CD4-positive, alpha-beta T cell treated with Interferon gamma for 1 hour (primary cell): ENCODE data around the gene FCGR3A.
"Not testable (repeated sequence)": the region's sequence is repeated elsewhere in the genome, so short reads cannot be mapped to it uniquely, and the experiment has no call there.

ENCODE experiments used
- DNase-seq: peaks from one replicate; pipeline ENCODE4 v3.0.0-alpha.2; 2020

The FCGR3A gene

DNA sequence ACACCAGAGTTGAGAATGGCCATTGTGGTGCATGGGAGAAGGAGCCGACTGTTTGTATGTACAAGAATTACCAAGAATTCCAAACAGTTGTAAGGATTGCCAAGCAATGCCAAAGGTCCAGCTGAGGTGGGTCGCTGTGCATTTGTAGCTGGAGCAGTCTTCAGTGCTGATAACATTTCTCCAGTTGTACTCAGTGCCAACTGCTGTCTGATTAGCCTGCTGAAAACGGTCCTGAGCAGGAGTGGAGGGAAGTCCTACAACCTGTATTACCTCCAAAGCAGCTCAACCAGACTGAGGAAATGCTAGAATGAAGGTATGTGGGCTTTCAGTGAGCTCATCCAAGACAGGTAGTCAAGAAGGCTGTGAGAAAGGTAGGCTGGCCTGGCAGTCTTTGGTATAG is 6.5 kb upstream of the FCGR3A start:
- not testable (repeated sequence) for DNase-seq

DNA sequence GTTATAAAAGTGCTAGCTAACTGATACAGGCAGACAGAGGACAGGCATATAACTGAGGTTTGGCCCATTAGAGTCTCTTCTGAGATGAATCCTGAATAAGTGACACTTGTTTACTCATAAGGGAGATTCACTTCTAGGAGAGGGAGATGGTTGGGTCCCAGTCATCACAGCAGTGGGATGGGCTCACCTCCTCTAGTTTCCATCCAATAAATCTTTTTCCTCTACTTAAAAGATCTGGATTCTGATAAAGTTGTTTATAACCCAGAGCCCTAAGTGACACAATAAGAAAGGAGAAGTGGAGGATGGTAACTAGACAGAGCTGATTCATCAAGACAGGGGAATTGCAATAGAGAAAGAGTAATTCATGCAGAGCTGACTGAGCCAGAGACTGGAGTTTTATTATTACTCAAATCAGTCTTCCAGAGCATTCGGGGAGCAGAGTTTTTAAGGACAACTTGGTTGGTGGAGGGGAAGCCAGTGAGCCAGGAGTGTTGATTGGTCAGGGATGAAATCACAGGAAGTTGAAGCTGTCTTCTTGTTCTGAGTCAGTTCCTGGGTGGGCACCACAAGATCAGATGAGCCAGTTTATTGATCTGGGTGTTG is 5.3 kb upstream of the FCGR3A start:
- peak; percentile 23 for DNase-seq

DNA sequence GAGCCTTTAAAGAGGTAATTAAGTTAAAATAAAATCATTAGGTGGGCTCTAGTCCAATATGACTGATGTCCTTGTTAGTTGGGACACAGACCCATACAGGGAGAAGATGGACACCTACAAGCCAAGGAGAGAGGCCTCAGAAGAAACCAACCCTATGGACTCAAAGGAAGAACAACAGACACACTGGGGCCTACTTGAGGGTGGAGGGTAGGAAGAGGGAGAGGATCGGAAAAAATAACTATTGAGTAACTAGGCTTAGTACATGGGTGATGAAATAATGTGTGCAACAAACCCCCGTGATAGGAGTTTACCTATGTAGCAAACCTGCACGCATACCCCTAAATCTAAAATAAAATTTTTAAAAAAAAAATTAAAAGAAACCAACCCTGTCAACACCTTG is 4.7 kb upstream of the FCGR3A start:
- not testable (repeated sequence) for DNase-seq

DNA sequence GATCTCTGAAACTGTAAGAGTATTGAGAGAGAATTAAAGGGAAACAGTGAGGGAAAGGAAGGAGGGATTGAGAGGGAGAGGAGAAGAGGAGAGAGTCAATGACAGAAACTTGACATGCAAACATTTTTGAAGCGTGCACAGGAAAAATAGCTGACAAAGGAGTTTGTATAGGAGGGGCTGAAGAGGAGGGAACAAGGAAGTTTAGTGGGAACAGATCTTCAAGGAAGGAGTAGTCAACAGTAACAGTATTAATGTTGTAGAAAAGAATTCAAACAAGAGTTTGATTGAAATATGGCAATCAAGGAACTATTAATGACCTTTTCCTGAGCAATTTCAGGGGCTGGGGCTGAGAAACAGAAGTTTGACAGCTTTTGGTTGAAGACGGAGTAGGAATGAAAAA is 4.0 kb upstream of the FCGR3A start:
- not testable (repeated sequence) for DNase-seq

DNA sequence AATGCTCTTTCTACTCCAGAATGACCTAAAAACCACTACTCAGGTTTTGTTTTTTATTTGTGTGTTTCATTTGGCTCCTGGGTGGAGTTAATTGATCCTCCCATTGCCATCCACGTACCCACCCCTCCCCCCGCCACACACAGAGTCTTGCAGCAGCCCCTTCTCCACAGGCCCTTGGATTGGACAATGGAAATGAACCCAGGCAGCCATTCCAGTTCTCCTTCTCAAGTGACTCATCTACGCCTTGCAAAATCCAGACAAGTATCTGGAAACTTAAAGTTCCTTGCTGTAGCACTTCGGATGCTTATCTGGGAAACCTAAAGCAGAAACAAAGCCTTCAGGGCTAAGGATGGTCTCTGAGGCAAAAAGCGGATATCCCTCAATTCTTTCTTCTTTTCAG is 1.3 kb upstream of the FCGR3A start:
- DNase-seq: not testable (repeated sequence)

DNA sequence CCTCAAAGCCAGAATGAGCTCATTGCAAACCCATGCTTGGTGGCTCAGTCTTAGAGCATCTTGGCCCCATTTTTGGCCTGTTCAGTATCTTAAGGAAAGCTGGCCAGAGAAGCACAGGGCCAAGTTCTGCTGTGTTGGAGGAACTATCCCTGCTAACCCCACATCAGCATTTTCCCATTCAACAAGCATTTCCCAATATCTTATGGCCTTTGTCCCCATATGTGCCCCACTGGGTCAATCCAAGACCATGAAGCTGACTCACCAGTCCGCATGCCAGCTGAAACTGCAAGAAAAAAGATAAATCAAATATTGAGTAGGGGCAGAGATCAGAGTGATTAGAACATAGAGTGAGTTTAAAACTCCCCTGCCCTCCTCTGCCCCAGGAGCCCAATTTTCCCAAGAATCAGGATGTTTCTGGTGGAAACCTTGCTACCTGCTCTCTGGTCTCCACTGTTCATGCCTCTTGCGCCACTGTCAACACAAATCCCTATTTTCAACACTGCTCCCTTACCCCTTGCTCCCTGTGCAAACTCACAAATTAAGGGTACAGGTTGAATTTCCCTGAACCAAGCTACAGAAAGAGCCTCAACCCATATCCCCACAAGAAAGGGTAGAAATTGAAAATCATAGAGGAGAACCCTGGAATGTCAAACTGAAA is 740 bp downstream of the FCGR3A start:
- DNase-seq: not testable (repeated sequence)

DNA sequence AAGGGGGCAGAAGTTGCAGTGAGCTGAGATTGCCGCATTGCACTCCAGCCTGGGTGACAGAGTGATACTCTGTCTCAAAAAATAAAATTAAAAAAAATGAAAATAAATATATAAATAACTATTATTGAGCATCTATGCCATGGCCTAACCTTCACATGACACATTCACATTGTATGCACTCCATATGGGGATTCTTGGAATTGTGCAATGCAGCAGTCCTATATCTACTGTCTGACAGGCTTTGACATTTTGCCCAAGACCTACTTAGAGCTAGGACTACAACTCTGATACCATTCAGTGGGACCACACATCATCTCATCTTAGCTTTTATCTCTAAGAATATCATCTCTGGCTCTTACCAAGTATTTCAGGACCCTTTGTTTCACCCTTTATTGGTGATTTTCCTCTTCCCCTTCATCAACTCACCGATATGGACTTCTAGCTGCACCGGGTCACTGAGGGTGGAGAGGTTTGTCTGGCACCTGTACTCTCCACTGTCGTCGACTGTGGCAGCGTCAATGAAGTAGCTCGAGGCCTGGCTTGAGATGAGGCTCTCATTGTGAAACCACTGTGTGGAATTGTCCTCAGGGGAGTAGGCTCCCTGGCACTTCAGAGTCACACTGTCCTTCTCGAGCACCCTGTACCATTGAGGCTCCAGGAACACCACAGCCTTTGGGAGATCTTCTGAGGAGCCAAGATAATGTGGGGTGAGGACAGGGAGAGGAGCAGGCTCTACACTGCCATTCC is 1.4 kb downstream of the FCGR3A start:
- not testable (repeated sequence) for DNase-seq

DNA sequence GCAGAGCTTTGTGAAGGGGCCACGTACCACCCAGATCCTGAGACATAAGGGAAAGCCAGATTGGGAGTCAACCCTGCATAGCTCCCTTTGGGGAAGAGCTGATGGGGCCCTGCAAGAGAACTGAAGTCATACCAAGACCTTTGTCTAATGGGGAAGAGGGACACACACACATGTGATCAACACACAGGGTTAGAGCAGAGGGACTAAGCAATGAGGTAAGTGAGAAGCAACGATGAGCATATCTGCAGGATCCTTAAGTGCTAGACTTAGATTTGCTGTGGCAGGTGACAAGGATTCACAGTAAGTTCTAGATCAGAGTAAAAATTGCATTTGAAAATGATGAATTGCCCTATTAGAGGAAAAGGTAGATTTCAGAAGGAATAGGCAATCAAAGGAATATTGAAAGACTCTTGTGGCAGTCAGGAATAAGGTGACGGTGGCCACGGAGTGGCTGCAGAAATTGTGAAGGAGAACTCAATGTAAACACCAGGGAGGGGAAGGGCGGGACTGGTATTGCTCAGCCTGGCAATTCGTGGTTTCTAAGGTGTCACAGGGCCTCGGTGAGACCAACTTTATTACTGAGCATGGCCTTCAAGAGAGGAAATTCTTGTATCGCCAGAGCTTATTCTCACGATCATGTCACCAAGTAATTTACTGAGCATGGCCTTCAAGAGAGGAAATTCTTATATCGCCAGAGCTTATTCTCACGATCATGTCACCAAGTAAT is 4.5 kb downstream of the FCGR3A start:
- DNase-seq: peak; percentile 26

DNA sequence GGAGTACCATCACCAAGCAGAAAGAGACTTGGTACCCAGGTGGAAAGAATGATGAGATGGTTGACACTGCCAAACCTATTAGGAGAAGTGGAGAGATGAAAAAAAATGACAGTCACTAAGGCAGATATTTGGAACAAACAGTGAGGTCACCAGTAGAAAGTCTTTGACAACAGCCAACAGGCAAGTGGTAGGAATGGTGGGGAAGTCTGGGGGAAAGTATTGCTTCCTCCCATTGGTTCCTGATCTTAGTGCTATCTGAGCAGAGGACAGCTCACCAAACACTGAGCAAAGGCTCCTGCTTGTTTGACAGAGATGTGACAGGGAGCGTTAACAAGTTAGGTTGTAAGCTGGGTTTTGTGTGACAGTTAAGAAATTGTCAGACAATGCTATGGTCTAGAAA is 6.5 kb downstream of the FCGR3A start:
- DNase-seq: not testable (repeated sequence)

DNA sequence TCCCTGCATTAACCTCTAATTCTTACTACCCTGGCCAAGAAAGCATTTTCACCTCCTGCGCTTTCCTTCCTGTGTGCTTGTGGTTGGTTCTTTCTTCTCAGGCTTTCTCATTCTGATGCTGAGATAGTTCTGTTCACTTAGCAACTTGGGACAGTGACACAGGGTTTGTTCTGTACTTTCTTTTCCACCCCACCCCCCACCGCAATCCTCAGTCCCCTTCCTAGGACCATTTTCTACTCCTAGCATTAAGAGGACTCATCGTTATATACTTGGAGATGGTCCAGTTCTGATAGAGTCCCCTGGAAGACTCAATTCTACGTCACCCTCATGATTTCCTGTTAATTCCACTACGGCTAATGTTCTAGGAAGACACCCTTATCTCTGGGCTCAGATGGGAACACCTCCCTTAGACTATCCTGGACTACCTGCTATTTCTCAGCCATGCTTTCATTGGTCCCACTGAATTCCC is 7.5 kb downstream of the FCGR3A start:
- DNase-seq: peak; percentile 47

DNA sequence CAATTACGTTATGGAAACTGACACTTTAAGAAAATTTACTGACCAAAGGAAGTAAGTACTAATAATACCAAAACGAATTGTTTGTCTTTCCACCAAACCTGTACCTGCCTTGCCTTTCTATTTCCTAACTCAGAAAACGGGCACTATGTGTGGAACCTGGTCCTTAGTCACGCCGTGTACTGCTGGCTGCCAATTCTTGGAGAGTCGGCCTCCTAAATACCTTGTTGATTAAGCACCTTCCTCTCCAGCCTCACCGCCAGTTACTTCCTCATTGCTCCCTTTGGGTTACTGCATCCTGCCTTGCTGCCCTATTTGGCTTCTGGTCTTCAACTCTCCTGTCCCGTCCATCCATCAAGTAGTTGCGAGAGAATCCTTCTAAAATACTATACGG is 9.1 kb downstream of the FCGR3A start:
- peak; percentile 17 for DNase-seq

DNA sequence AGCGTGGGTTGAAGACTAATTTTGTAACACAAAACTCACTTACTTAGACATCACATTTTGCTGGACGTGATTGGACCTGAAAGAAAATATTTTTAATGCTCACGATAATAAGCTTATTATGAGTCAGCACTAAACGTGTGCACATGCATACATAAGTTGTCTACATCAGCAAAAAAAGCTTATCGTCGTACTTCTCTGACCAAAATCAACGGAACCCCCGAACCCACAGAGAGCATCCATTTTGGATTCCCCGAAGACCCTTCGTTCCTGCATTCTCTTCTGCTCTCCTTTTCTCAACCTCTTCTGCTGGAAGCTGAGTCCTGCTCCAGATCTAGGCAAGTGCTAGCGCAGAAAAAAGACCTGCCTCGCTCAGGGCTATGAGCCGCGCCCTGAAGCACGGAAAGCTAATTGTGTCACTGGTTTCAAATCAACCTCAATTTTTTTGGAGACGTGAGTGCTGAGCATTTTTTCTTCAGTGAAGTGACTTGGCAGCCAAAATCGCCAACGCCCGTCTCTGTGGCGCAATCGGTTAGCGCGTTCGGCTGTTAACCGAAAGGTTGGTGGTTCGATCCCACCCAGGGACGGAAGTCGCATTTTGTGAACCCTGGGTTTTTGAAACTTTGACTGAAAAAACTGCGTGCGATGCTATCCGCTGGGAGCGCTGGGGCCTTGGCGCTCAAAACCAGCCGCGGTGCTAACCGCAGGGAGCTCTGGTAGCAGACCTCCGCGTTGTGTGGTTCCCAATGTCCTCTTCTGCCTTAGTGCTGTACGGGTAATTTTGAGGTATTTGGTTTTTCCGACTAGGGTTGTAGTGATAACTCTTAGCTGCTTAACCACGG is 9.7 kb downstream of the FCGR3A start:
- DNase-seq: peak; percentile 87

DNA sequence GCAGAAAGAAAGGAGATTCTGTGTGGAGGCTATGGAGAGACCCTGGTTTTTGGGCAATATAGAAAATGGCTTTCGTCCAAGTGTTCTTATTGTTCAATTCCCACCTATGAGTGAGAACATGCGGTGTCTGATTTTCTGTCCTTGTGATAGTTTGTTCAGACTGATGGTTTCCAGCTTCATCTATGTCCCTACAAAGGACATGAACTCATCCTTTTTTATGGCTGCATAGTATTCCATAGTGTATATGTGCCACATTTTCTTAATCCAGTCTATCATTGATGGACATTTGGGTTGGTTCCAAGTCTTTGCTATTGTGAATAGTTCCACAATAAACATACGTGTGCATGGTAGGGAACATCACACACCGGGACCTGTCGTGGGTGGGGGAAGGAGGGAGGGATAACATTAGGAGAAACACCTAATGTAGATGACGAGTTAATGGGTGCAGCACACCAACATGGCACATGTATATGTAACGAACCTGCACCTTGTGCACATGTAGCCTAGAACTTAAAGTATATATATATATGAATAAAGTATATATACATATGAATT is 10.6 kb downstream of the FCGR3A start:
- DNase-seq: not testable (repeated sequence)

DNA sequence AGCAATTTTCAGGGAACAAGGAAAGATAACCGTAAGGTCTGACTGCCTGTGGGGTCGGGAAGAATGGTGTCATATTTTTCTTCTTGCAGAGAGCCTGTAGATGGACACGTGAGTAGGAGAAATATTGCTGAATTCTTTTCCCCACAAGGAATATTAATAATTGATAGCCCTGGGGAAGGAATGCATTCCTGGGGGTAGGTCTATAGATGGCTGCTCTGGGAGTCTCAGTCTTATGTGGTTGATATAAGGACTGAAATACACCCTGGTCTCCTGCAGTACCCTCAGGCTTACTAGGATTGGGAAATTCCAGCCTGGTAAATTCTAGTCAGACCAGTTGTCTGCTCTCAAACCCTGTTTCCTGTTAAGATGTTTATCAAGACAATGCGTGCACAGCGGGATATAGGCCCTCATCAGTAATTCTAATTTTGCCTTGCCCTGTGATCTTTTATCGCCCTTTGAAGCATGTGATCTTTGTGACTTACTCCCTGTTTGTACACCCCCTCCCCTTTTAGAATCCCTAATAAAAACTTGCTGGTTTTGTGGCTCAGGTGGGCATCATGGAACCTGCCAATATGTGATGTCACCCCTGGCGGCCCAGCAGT is 12.4 kb downstream of the FCGR3A start:
- not testable (repeated sequence) for DNase-seq

DNA sequence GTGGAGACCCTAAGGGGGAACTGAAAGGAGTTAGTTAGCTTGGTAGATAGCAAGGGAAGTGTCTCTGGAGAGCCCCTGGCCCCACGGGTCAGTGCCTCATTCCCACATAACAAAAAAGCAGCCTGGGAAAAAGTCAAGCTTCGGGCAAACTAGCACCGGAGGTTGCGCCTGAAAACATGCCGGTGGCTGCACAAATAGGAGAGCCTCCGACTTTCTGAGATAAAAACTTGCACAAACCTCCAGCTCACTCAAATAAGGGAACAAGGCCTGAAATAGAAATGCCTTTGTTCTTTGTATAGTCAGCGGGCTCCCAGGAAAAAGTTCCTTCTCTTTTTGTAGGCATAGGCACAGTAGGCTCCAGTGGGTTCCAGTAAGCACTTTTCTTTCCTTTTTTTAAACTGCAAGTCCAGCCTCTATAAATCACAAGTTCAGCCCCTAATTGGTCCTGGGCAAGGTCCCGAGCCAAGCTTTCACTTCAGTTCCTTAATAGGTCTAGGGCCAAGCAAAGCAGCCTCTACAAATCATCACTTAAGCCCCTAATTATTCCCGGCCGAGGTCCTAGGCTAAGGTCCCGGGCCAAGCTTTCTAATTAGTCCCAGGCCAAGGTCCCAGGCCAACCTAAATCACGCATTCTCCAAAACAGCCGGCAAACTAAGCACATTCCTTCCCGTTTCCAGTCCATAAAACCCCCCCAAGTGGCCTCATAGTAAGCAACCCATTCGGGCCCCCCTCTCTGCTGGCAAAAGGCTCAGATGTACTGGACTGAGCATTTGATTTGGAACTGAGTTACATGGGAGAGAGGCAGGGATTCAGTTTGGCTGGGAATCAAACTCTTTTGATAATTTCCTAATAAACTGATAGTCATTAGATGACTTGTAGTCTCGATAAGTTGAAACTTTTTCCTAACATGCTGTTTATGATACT is 16.7 kb downstream of the FCGR3A start:
- DNase-seq: not testable (repeated sequence)

DNA sequence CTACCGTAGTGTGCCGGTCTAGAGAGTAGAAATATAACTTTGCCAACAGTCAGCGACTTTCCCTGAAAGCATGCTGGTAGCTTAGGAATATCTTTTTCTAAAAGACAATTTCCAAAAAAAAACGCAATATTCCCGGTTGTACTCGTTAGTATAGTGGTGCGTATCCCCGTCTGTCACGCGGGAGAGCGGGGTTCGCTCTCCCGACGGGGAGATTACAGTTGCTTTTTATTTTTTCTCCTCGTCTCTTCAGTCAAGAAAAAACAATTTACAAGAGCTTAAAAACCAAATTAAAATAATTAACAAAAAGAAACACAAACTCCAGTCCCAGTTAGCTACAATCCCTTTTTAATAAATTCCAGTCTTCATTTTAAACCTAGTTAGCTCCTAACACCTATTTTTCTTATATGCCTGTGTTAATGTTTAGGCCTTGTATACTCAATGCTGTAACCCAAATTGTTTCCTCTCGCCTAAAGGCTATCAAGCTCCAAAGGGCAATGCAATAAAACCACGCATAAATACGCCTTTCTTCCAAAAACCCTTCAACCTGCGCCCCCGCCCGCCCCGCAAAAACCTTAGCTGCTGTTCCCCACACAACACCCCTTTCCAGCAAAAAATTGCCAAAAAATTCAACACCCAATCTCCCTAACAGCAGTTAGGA is 17.5 kb downstream of the FCGR3A start:
- DNase-seq: no peak

DNA sequence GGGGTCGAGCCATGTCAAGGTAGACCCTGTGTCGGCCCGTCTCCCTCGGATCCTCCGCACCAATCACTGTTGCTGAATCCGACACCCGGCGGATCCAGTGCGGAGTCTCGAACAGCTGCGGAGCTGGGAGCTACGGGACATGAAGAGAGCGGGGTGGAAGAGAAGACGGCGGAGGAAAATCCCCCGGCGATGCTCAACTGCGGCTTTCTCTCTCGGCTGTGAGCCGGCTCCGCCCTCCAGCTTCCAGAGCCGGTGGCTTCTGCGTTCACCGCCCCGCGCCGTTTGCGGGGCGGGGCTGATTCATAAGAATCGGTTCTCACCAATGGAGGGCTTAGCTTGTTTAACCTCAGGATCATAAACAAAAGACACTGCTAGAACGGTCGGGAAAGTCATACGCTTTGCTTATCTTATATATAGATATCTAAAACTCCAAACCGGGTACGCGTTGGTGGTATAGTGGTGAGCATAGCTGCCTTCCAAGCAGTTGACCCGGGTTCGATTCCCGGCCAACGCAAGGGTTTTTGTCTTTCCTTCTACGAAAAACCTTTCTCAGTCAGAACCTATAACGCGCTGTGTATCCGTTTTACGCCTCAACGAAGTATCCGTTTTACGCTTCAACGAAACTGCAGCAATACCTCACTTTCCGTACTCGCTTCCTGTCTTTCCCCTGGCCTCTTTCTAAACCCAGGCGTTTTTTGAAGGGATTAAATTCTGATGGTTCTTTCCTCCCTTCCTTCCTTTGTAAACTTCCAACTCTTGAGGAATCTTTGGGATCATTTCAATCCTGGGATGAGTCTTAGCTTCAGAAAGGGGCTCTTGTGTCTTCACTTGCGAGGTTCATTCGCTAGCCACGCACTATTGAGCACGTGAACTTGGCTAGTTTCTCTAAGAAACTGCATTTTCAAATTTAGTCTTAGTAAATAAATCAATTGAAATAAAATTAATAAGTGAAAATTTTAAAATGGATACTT is 18.7 kb downstream of the FCGR3A start:
- DNase-seq: peak; percentile 92

DNA sequence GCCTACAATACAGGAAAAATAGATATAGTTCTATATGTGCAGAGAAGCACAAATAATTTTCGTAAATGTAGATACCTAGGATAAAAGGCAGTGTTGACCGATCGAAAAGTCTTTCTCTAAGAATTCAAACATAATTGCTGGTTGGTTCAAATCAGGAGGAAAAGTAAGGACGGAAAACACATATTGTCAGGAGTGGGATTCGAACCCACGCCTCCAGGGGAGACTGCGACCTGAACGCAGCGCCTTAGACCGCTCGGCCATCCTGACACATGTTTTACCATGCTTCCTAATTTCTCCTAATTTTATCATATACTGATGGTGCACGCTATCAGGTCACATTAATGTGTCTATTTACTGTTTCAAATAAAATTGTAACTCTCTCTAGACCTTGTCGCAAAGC is 19.5 kb downstream of the FCGR3A start:
- peak; percentile 76 for DNase-seq
